PC-9 (cell line): ENCODE results near the gene COLQ.

Experiments
- EZH2 ChIP-seq: fragments of 200-600 bp; sonication (generic); IDR thresholded peaks from 2 replicates; pipeline ENCODE4 v1.8.0; 2017; ENCODE audit warnings: antibody characterized with exemption, low read depth
- TF ChIP-seq, protein P1 (sequence below): fragments of 200-600 bp; sonication (generic); conservative IDR thresholded peaks from 2 replicates; pipeline ENCODE4 v1.6.1; 2017; ENCODE audit warnings: mixed run types, antibody characterized with exemption, mild to moderate bottlenecking, moderate library complexity

DNA sequence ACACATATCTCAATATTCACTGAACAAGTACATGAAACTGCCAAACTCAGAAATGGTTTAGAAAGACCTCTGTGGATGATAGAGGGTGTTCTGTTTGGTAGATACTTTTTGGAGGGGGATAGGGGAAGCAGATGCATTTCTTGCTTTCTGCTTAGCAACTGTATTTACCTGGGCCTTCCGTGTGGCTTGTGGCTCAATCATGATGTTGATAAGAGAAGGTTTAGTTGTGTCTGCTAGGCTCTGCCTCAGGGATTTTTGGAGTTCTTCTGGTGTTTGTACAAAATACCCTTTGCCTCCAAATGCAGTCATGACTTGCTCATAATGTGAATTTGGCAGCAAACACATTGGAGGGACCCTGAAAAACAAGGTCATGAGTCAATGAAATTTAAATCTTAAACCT, 41.7 kb upstream of the COLQ start:
- TF ChIP-seq, protein P1, sequence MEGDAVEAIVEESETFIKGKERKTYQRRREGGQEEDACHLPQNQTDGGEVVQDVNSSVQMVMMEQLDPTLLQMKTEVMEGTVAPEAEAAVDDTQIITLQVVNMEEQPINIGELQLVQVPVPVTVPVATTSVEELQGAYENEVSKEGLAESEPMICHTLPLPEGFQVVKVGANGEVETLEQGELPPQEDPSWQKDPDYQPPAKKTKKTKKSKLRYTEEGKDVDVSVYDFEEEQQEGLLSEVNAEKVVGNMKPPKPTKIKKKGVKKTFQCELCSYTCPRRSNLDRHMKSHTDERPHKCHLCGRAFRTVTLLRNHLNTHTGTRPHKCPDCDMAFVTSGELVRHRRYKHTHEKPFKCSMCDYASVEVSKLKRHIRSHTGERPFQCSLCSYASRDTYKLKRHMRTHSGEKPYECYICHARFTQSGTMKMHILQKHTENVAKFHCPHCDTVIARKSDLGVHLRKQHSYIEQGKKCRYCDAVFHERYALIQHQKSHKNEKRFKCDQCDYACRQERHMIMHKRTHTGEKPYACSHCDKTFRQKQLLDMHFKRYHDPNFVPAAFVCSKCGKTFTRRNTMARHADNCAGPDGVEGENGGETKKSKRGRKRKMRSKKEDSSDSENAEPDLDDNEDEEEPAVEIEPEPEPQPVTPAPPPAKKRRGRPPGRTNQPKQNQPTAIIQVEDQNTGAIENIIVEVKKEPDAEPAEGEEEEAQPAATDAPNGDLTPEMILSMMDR: no peak
- TF ChIP-seq EZH2: no peak
